Hepatocyte (in vitro differentiated cells): ENCODE results near the gene SGTA. TPM values are rescaled to one million over a fixed set of nuclear protein-coding genes. Genes with fewer than 3 reads are reported as not detected.

Experiments used
- DNase-seq: peaks from one replicate; pipeline ENCODE4 v3.0.0-alpha.2; 2016; ENCODE audit warnings: low spot score
- H2AFZ ChIP-seq: fragments of 200-600 bp; sonication (generic); 2 replicates; pipeline ENCODE4 v1.6.0; 2016; ENCODE audit warnings: antibody characterized with exemption, mild to moderate bottlenecking
- H3K27ac ChIP-seq: fragments of 200-600 bp; sonication (generic); 2 replicates; pipeline ENCODE4 v1.5.1; 2016; ENCODE audit warnings: mild to moderate bottlenecking
- H3K27me3 ChIP-seq: fragments of 200-600 bp; sonication (generic); 2 replicates; pipeline ENCODE4 v1.6.1; 2016
- H3K36me3 ChIP-seq: fragments of 200-600 bp; sonication (generic); replicated peaks from 2 replicates; pipeline ENCODE4 v1.5.1; 2016; ENCODE audit warnings: low read depth; ENCODE audit not compliant: insufficient read depth
- H3K4me1 ChIP-seq: fragments of 200-600 bp; sonication (generic); 2 replicates; pipeline ENCODE4 v1.5.1; 2016; ENCODE audit warnings: mild to moderate bottlenecking, moderate library complexity; ENCODE audit not compliant: insufficient read depth
- H3K4me2 ChIP-seq: fragments of 200-600 bp; sonication (generic); 2 replicates; pipeline ENCODE4 v1.6.0; 2016
- H3K4me3 ChIP-seq: fragments of 200-600 bp; sonication (generic); 2 replicates; pipeline ENCODE4 v1.5.1; 2016; ENCODE audit warnings: mild to moderate bottlenecking
- H3K79me2 ChIP-seq: fragments of 200-600 bp; sonication (generic); 2 replicates; pipeline ENCODE4 v1.6.0; 2017; ENCODE audit warnings: mild to moderate bottlenecking
- H3K9me2 ChIP-seq: fragments of 200-600 bp; sonication (generic); replicated peaks from 2 replicates; pipeline ENCODE4 v1.6.0; 2017; ENCODE audit warnings: mild to moderate bottlenecking; ENCODE audit not compliant: insufficient read depth
- H3K9me3 ChIP-seq: fragments of 200-600 bp; sonication (generic); 2 replicates; pipeline ENCODE4 v1.5.1; 2016; ENCODE audit warnings: low read depth, mild to moderate bottlenecking
- H4K20me1 ChIP-seq: fragments of 200-600 bp; sonication (generic); 2 replicates; pipeline ENCODE4 v1.6.0; 2016; ENCODE audit warnings: mild to moderate bottlenecking; ENCODE audit not compliant: insufficient read depth, poor library complexity, severe bottlenecking
- CTCF ChIP-seq: fragments of 200-600 bp; sonication (generic); IDR thresholded peaks from 2 replicates; pipeline ENCODE4 v1.5.1; 2016; ENCODE audit warnings: antibody characterized with exemption, mild to moderate bottlenecking; ENCODE audit not compliant: poor library complexity
- EZH2 ChIP-seq: fragments of 200-600 bp; sonication (generic); IDR thresholded peaks from 2 replicates; pipeline ENCODE4 v1.6.1; 2016; ENCODE audit warnings: antibody characterized with exemption, mild to moderate bottlenecking, borderline replicate concordance
- EZH2phosphoT487 ChIP-seq: fragments of 200-600 bp; sonication (generic); IDR thresholded peaks from one replicate; pipeline ENCODE4 v1.6.1; 2018; ENCODE audit warnings: antibody characterized with exemption, mild to moderate bottlenecking, low read depth, moderate library complexity; ENCODE audit not compliant: unreplicated experiment, severe bottlenecking
- WGBS: methylation state at CpG from one replicate; pipeline ENCODE4 v1.1.6; 2016; ENCODE audit warnings: low lambda C conversion rate; ENCODE audit errors: missing lambda C conversion rate; 5-methylcytosine and 5-hydroxymethylcytosine counted together
- polyA plus RNA-seq: library from polyadenylated mRNA; unstranded; fragments of >200 nt; fragmentation: Nextera tagmentation; extraction: Ambion mirVana; gene quantifications from 2 replicates; pipeline ENCODE4 v1.2.1, GENCODE V29; 2016
- total RNA-seq: library from RNA; depleted of rRNA; stranded (reverse); fragments of >200 nt; gene quantifications from 2 replicates; pipeline ENCODE4 v1.2.3, GENCODE V29; 2014

Gene SGTA
- total and polyA plus RNA-seq, 2 experiments from 2014 or later = 37.4 to 62.8 TPM

GRCh38 chr19:2788237-2788636 lies 5.2 kb upstream of the SGTA start:
- Histone ChIP-seq H3K9me3 (no peaks in the 10 kb centered on the region), H3K27ac (no peak overlapping the region), H4K20me1 (no peaks in the 10 kb centered on the region), H3K4me3 (no peak overlapping the region), H3K4me1 (peaks cover 17% of the 10 kb centered on the region), H2AFZ (no peak overlapping the region), H3K27me3 (no peaks in the 10 kb centered on the region), H3K9me2 (no peaks in the 10 kb centered on the region), H3K36me3 (no peaks in the 10 kb centered on the region), H3K79me2 (peaks cover 39% of the 10 kb centered on the region), H3K4me2 (no peak overlapping the region)
- no peak for DNase-seq
- WGBS = 96% methylated on average over 5 of the region's 5 CpGs
- no peak for TF ChIP-seq EZH2
- TF ChIP-seq EZH2phosphoT487 = no peak
- TF ChIP-seq CTCF = no peak

- no peak for DNase-seq
- H3K9me3 ChIP-seq = no peaks in the 10 kb centered on the region
- H3K9me2 ChIP-seq = no peaks in the 10 kb centered on the region
- no peaks in the 10 kb centered on the region for H3K27me3 ChIP-seq
- H3K27ac ChIP-seq = no peak overlapping the region
- peaks cover 17% of the 10 kb centered on the region for H3K4me1 ChIP-seq
- peaks cover under 1% of the 10 kb centered on the region for H4K20me1 ChIP-seq
- no peaks in the 10 kb centered on the region for H3K36me3 ChIP-seq
- TF ChIP-seq CTCF (no peak), EZH2 (no peak), EZH2phosphoT487 (no peak)
- peaks cover 48% of the 10 kb centered on the region for H3K79me2 ChIP-seq
- WGBS = 91% methylated on average over 8 of the region's 8 CpGs
- H3K4me2 ChIP-seq = no peak overlapping the region
- no peak overlapping the region for H3K4me3 ChIP-seq
- no peak overlapping the region for H2AFZ ChIP-seq
Observed at GRCh38 chr19:2787115-2787514, 4.0 kb upstream of the SGTA start.

GRCh38 chr19:2785244-2785997 lies 2.3 kb upstream of the SGTA start, which contains the start of gene THOP1:
TSS of gene THOP1 (plus strand) at chr19:2785503. CDS start at chr19:2785663, 160 bp downstream.
- DNase-seq = peak; percentile 100
- H3K36me3 ChIP-seq = no peaks in the 10 kb centered on the region
- H3K27ac ChIP-seq = peak within 1 kb of the TSS; percentile 70
- H2AFZ ChIP-seq = peak within 1 kb of the TSS; percentile 62
- H3K9me3 ChIP-seq = no peaks in the 10 kb centered on the region
- peaks cover 12% of the 10 kb centered on the region for H4K20me1 ChIP-seq
- H3K9me2 ChIP-seq = no peaks in the 10 kb centered on the region
- H3K4me2 ChIP-seq = peak within 1 kb of the TSS; percentile 96
- no peak for TF ChIP-seq EZH2phosphoT487
- no peak for TF ChIP-seq CTCF
- no peak for TF ChIP-seq EZH2
- peaks cover 65% of the 10 kb centered on the region for H3K79me2 ChIP-seq
- peaks cover 17% of the 10 kb centered on the region for H3K4me1 ChIP-seq
- H3K4me3 ChIP-seq = peak within 1 kb of the TSS; percentile 37
- H3K27me3 ChIP-seq = no peaks in the 10 kb centered on the region
- WGBS = under 1% methylated on average over 72 of the region's 78 CpGs
